Adrenal gland (tissue), 12 donors: ENCODE measurements around the gene TUT4. TPM values are rescaled to one million over a fixed set of nuclear protein-coding genes. Genes with fewer than 3 reads are reported as not detected.

ENCODE experiments used
- DNase-seq, 7 donors: peaks; one replicate each; pipeline ENCODE4 v3.0.0-alpha.2; 2019 to 2020
- H3K27ac ChIP-seq, 5 donors: fragments of 200-600 bp; sonication (generic) in 4 of 5; 1 replicate in 3 of 5; 2 replicates in 2 of 5; pipeline versions ENCODE4 v1.5.1 to v1.8.0; 2016 to 2020; ENCODE audit warnings: mild to moderate bottlenecking in 1 of 5
- H3K27me3 ChIP-seq: fragments of 200-600 bp; 2 replicates; pipeline ENCODE4 v1.8.0; 2021
- H3K36me3 ChIP-seq, 2 donors: fragments of 200-600 bp; replicated peaks in 1 of 2; 1 replicate in 1 of 2; 2 replicates in 1 of 2; pipeline versions ENCODE4 v1.5.1 to v1.8.0; 2018 to 2022
- H3K4me1 ChIP-seq, 2 donors: fragments of 200-600 bp; replicated peaks in 1 of 2; 1 replicate in 1 of 2; 2 replicates in 1 of 2; pipeline versions ENCODE4 v1.5.1 to v1.8.0; 2018 to 2021
- H3K4me3 ChIP-seq, 4 donors: fragments of 200-600 bp; sonication (generic) in 3 of 4; one replicate each; pipeline ENCODE4 v1.5.1; 2016 to 2018
- H3K9me3 ChIP-seq, 3 donors: fragments of 200-600 bp; sonication (generic) in 1 of 3; replicated peaks in 1 of 3; 1 replicate in 2 of 3; 2 replicates in 1 of 3; pipeline versions ENCODE4 v1.5.1 to v1.8.0; 2016 to 2021
- POLR2A ChIP-seq, 2 donors: fragments of 450-650 bp; IDR thresholded peaks; one replicate each; pipeline ENCODE4 v1.6.1; 2017; ENCODE audit warnings: antibody characterized with exemption in 2 of 2, mild to moderate bottlenecking in 2 of 2, moderate library complexity in 1 of 2
- WGBS, 4 donors: extraction: QIAGEN DNeasy Blood & Tissue Kit in 2 of 4; methylation state at CpG; one replicate each; pipeline versions ENCODE4 v1.1.5 to v1.1.7; 2013 to 2017; 5-methylcytosine and 5-hydroxymethylcytosine counted together
- intact Hi-C, 2 donors: fragments of 100-400 bp; cut with DNase I; formaldehyde crosslinking; loops; one replicate each; pipeline versions ENCODE4 v1.14.1 to v1.15.0; 2022 to 2023
- polyA plus RNA-seq, 3 donors: library from polyadenylated mRNA; stranded (reverse); fragments of 200-250 nt in 2 of 3; fragments of 350-450 nt in 1 of 3; fragmentation: Illumina TruSeq in 1 of 3; extraction: RNeasy Lipid Tissue Mini Kit (QIAGEN cat#74804) in 1 of 3; gene quantifications; one replicate each; pipeline ENCODE4 v1.2.3, GENCODE V29; 2013 to 2014
- total RNA-seq, 9 donors: library from RNA; depleted of rRNA in 4 of 9; stranded (reverse); fragments of >200 nt in 4 of 9; fragments of 120-200 nt in 1 of 9; fragmentation: NEBNext Ultra II Directional in 1 of 9; extraction: Animal tissue kit (Norgen Biotek cat#: 25700) in 1 of 9; gene quantifications; one replicate each; pipeline versions ENCODE4 v1.1.0 to v1.2.4, GENCODE V29; 2013 to 2023
- TF ChIP-seq, protein P1 (sequence below), 6 experiments: fragments of 450-650 bp in 4 of 6; fragments of 200-600 bp in 2 of 6; sonication (generic) in 1 of 6; IDR thresholded peaks; 1 replicate in 5 of 6; 2 replicates in 1 of 6; pipeline versions ENCODE4 v1.5.1 to v1.8.0; 2016 to 2021; ENCODE audit warnings: antibody characterized with exemption in 6 of 6, mild to moderate bottlenecking in 2 of 6, moderate library complexity in 1 of 6
- donor health status: healthy with polysubstance abuse.
- donor health status: Bipolar disorder and iron deficiency.
- donor health status: DM: yes; HTN: yes; CAD: no.
- donor health status: DM: no; HTN: no; CAD: no.
- donor health status: DM: no; HTN: no; CAD: no.
- donor health status: DM: yes; HTN: yes; CAD: no.

The TUT4 gene
- total and polyA plus RNA-seq, 12 donors: 29.7 to 80.9 (median 66.1) TPM

DNA sequence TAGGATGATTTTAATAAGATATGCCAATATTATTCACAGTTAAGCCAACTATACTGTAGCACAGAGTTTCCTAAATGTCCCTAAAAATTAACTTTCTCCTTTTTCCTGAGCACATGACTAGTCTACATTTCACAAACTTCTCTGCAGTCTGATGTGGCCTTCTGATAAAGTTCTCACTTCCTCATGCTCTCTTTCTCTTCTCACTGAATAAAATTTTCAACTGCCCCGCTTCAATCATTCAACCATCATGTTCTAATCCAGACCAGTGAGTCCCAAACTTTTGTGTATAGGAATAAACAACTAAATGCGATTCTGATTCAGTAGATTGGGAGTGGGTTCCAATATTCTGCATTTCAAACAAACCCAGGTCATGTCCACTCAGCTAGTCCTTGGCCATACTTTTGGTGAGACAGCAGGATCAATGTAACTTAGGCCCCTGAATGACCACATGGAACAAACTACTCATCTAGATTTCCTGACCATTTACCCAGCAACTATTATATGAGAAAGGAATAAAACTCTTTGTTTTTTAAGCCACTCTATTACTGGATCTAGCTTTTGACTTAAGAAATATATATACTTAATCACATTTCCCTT, 20.1 kb downstream of the TUT4 start:
- TF ChIP-seq, protein P1, sequence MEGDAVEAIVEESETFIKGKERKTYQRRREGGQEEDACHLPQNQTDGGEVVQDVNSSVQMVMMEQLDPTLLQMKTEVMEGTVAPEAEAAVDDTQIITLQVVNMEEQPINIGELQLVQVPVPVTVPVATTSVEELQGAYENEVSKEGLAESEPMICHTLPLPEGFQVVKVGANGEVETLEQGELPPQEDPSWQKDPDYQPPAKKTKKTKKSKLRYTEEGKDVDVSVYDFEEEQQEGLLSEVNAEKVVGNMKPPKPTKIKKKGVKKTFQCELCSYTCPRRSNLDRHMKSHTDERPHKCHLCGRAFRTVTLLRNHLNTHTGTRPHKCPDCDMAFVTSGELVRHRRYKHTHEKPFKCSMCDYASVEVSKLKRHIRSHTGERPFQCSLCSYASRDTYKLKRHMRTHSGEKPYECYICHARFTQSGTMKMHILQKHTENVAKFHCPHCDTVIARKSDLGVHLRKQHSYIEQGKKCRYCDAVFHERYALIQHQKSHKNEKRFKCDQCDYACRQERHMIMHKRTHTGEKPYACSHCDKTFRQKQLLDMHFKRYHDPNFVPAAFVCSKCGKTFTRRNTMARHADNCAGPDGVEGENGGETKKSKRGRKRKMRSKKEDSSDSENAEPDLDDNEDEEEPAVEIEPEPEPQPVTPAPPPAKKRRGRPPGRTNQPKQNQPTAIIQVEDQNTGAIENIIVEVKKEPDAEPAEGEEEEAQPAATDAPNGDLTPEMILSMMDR (IDR thresholded peaks at IDR 0.05): no peak
- no peak for TF ChIP-seq POLR2A (IDR thresholded peaks at IDR 0.05)
- H3K27me3 ChIP-seq: no peaks in the 10 kb centered on the region
- no peak overlapping the region for H3K4me3 ChIP-seq
- H3K9me3 ChIP-seq: peaks cover 0 to 10% (median 0%) of the 10 kb centered on the region in 3 donors
- no peak for DNase-seq
- H3K4me1 ChIP-seq: peaks cover 0 to 15% of the 10 kb centered on the region in 2 donors
- no peaks in the 10 kb centered on the region for H3K36me3 ChIP-seq
- H3K27ac ChIP-seq: no peak overlapping the region
- WGBS, 4 donors: 93 to 98% (median 95%) methylated on average over 2 of the region's 2 CpGs
- intact Hi-C loops: no loop called here

DNA sequence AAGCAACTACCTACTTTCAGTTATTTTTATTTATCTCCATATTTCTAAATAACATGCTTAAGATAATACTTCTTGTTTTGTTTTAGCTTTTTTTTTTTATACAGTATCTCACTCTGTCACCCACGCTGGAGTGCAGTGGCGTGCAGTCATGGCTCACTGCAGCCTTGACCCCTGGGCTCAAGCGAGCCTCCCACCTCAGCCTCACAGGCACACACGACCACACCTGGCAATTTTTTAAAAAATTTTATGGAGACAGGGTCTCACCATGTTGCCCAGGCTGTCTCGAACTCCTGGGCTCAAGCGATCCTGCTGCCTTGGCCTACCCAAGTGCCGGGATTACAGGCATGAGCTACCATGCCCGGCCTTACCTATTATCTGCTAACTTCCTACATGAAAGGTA, 20.6 kb downstream of the TUT4 start:
- DNase-seq: no peak
- no peak overlapping the region for H3K4me3 ChIP-seq
- intact Hi-C loops: no loop called here
- no peak for TF ChIP-seq POLR2A (IDR thresholded peaks at IDR 0.05)
- TF ChIP-seq, protein P1 (IDR thresholded peaks at IDR 0.05): no peak
- no peaks in the 10 kb centered on the region for H3K27me3 ChIP-seq
- 72 to 83% (median 78%) methylated on average over 8 of the region's 8 CpGs for WGBS, 4 donors
- peaks cover 0 to 10% (median 0%) of the 10 kb centered on the region in 3 donors for H3K9me3 ChIP-seq
- H3K36me3 ChIP-seq: peaks cover 0 to 4% of the 10 kb centered on the region in 2 donors
- no peak overlapping the region for H3K27ac ChIP-seq
- H3K4me1 ChIP-seq: peaks cover 0 to 15% of the 10 kb centered on the region in 2 donors

DNA sequence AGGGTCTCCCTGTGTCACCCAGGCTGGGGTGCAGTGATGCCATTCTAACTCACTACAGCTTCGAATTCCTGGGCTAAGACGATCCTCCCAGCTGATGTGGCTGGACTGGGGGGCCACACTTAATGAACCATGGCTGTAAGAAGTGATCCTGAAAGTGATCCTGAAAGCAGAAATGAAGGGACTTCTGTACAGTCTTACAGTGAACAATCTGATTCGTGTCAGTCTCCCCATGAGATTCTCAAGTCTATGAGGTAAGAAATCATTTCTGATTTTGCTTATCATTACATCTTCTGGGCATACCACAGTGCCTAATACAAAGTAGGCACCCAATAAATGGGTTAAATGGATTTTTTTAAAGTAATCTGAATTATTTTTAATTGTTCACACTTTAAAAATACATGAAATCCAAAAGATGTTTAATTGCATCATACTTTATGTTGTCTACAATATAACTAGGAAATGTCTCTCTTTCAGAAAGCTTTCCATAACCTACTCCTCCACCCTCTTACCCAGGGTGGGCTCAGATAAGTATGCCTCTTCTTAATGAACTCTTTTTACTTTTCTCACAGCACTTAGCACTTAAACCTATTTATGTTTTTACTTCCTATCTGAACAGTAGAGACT, 21.5 kb downstream of the TUT4 start:
- peaks cover 0 to 6% of the 10 kb centered on the region in 2 donors for H3K36me3 ChIP-seq

DNA sequence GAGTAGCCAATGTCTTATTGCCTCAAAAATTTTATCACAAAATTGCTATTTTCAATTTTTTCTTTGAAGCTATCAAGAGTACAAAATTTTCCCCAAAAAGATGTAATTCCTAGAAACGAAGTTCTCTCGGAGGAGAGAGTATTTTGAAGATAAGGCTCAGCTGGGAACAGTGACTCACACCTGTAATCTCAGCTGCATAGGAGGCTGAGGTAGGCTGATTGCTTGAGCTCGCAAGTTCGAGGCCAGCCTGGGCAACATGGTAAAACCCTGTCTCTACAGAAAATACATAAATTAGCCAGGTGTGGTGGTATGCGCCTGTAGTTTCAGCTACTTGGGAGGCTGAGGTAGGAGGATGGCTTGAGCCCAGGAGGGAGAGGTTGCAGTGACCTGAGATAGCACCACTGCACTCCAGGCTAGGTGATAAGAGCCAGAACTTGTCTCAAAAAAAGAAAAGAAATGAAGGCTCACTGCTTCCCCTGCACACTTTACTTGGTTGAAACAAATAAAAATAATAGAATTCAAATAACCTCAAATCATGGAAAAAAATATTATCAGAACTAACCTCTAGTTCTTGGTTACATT, 22.2 kb downstream of the TUT4 start:
- 63 to 79% (median 71%) methylated on average over 5 of the region's 5 CpGs for WGBS, 4 donors
- Histone ChIP-seq H3K4me3 (no peak overlapping the region), H3K27me3 (no peaks in the 10 kb centered on the region), H3K4me1 (peaks cover 0 to 15% of the 10 kb centered on the region in 2 donors), H3K27ac (no peak overlapping the region), H3K9me3 (peaks cover 0 to 8% (median 0%) of the 10 kb centered on the region in 3 donors), H3K36me3 (peaks cover 0 to 9% of the 10 kb centered on the region in 2 donors)
- no peak for DNase-seq
- intact Hi-C loops: no loop called here
- TF ChIP-seq POLR2A (IDR thresholded peaks at IDR 0.05): no peak
- TF ChIP-seq, protein P1 (IDR thresholded peaks at IDR 0.05): no peak

More for the DNA sequence above, 21.5 kb downstream of the TUT4 start:
- Histone ChIP-seq H3K4me3 (no peak overlapping the region), H3K27ac (no peak overlapping the region), H3K27me3 (no peaks in the 10 kb centered on the region), H3K4me1 (peaks cover 0 to 15% of the 10 kb centered on the region in 2 donors), H3K9me3 (peaks cover 0 to 10% (median 0%) of the 10 kb centered on the region in 3 donors)
- TF ChIP-seq POLR2A (IDR thresholded peaks at IDR 0.05): no peak
- TF ChIP-seq, protein P1 (IDR thresholded peaks at IDR 0.05): no peak
- intact Hi-C loops: no loop called here
- DNase-seq: no peak
- 83 to 87% (median 84%) methylated on average over 3 of the region's 3 CpGs for WGBS, 4 donors
